Adipocyte (in vitro differentiated cells): ENCODE data around the gene TMEM132D.
"Not testable (repeated sequence)": the region's sequence is repeated elsewhere in the genome, so short reads cannot be mapped to it uniquely, and the experiment has no call there.

Experiments
- DNase-seq: peaks from one replicate; pipeline ENCODE4 v3.0.0-alpha.2; 2015; ENCODE audit warnings: low read depth
- H3K27me3 ChIP-seq: replicated peaks from 2 replicates; pipeline ENCODE4 v1.7.0; 2013; ENCODE audit warnings: mild to moderate bottlenecking, low read length, moderate library complexity; ENCODE audit not compliant: control insufficient read depth, insufficient read depth
- H3K36me3 ChIP-seq: 2 replicates; pipeline ENCODE4 v1.7.0; 2013; ENCODE audit warnings: low read length, mild to moderate bottlenecking, moderate library complexity; ENCODE audit not compliant: control insufficient read depth, insufficient read depth, severe bottlenecking
- H3K4me1 ChIP-seq: 2 replicates; pipeline ENCODE4 v1.7.0; 2013; ENCODE audit warnings: mild to moderate bottlenecking, low read length, moderate library complexity; ENCODE audit not compliant: control insufficient read depth, insufficient read depth
- H3K4me3 ChIP-seq: 2 replicates; pipeline ENCODE4 v1.7.0; 2013; ENCODE audit warnings: mild to moderate bottlenecking, low read length, moderate library complexity
- H3K9ac ChIP-seq: 2 replicates; pipeline ENCODE4 v1.7.0; 2013; ENCODE audit warnings: mild to moderate bottlenecking, low read length, moderate library complexity
- H3K9me3 ChIP-seq: 2 replicates; pipeline ENCODE4 v1.7.0; 2013; ENCODE audit warnings: mild to moderate bottlenecking, low read length, moderate library complexity; ENCODE audit not compliant: control insufficient read depth

TMEM132D gene

DNA sequence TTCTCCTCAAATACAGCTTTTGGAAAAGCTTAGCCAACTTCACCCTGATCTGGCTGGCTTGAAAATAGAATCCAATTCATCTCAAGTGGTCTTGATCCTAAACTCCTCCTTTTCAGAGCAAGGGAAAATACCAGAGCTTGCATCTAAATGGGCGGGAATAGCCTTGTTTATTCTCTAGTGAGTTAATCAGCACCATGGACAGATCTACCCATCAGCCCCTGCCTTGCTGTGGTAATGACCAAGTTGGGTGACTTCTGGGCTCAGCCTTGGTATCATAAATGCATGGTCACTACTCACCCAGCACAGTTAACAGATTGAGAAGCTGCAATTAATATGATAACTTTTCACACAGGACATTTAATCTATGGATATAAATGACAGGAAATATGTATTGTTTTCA is 853.9 kb downstream of the TMEM132D start:
- Histone ChIP-seq H3K27me3 (no peaks in the 10 kb centered on the region), H3K9me3 (peaks cover 6% of the 10 kb centered on the region), H3K9ac (no peak overlapping the region), H3K4me1 (no peaks in the 10 kb centered on the region), H3K4me3 (no peak overlapping the region), H3K36me3 (no peaks in the 10 kb centered on the region)
- DNase-seq, result peak; percentile 30

DNA sequence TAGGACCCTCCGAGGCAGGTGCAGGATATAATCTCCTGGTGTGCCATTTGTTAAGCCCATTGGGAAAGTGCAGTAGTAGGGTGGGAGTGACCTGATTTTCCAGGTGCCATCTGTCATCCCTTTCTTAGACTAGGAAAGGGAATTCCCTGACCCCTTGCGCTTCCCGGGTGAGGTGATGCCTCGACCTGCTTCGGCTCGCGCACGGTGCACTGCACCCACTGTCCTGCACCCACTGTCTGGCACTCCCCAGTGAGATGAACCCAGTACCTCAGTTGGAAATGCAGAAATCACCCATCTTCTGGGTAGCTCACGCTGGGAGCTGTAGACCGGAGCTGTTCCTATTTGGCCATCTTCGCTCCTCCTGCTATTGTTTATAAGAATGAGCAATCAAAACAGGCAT is 860.5 kb downstream of the TMEM132D start:
- H3K4me1 ChIP-seq, H3K4me3 ChIP-seq, H3K36me3 ChIP-seq, DNase-seq, H3K9me3 ChIP-seq, H3K9ac ChIP-seq, H3K27me3 ChIP-seq: not testable (repeated sequence)

DNA sequence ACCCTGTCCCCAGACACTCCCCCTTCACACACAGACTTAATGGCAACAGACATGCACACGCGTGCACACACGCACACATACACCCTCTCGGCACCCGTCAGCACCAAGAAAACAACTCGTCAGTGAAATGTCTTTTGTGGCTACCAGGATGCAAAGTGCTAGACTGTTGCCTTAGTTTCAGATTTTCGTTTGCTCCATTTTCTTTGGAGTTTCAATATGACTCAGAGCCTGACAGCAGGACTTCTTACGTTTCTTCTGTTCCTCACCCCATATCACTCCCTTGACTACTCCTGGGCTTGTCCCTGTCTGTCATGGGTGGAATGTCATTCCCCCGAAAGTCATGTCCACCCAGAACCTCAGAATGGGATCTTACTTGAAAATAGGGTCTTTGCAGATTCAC is 867.7 kb downstream of the TMEM132D start:
- Histone ChIP-seq H3K4me1 (no peaks in the 10 kb centered on the region), H3K9me3 (no peaks in the 10 kb centered on the region), H3K36me3 (no peaks in the 10 kb centered on the region), H3K4me3 (no peak overlapping the region), H3K27me3 (no peaks in the 10 kb centered on the region), H3K9ac (no peak overlapping the region)
- DNase-seq, result no peak

DNA sequence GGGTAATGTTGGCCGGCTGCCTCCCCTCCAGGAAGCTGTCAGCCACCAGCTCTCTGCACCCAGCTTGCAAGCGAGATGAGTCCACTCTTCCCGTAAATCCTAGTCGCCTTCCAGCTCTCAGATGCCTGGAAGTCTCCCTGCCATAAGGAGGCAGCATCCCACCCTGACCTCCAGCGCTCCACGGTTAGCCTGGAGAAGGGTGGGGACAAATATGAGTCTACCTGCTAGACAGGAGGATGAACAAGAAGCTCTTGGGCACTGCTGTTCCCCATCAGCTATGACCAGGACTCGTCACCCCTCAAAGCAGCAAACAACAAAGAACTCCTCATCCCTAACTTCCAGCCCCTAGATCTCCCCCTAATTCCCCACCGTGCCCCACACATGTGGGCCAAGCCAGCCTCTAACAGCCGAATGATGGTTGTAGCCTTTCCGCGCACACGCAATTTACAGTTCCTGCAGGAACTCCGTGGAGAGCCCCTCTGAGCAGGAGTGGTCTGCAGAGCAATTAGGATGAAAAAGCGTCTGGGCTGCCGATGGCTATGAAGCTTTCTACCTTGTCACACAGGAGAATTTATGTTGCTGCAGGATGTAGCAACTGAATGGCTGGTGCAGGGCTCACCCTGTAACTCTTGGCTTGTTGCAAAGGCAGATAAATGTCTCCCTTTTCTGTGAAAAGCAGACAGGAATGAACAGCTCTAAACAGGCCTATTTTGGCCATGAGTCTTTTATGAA is 869.1 kb downstream of the TMEM132D start:
- H3K9ac ChIP-seq, result no peak overlapping the region
- no peaks in the 10 kb centered on the region for H3K36me3 ChIP-seq
- H3K9me3 ChIP-seq, result no peaks in the 10 kb centered on the region
- no peak for DNase-seq
- H3K4me3 ChIP-seq, result no peak overlapping the region
- H3K4me1 ChIP-seq, result no peaks in the 10 kb centered on the region
- no peaks in the 10 kb centered on the region for H3K27me3 ChIP-seq

DNA sequence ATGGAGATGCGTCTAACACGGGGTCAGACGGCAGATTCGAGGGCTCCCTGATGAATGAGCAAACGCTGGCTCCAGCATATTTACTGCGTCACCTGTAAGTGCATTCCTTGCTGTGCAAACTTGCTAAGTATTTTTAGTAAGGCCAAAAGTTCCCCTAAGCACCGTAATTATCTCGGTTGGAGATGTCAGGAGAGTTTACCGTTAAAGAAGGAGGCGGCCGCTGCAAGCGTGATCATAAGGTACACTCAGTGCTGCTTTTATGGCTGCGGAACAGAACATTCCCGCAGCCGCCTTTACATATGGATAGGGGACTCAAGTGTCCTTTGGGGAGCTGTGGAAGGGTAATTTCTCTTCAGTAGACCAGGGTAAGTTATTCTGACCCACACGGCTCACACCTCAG is 875.0 kb downstream of the TMEM132D start:
- Histone ChIP-seq H3K9me3 (no peaks in the 10 kb centered on the region), H3K36me3 (no peaks in the 10 kb centered on the region), H3K27me3 (no peaks in the 10 kb centered on the region), H3K9ac (no peak overlapping the region), H3K4me3 (no peak overlapping the region), H3K4me1 (no peaks in the 10 kb centered on the region)
- no peak for DNase-seq

DNA sequence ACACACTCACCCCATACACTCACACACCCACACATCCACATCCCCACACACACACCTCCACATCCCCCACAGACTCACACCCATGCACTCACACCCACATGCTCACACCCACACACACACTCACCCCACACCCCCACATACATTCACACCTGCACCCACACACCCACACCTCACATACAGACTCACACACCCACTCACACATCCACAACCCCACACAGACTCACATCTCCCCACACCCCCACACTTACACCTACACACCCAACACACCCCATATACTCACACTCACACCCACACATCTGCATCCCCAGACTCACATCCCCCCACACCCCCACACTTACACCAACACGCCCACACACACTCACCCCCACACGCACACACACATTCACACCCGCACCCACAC is 878.8 kb downstream of the TMEM132D start:
- H3K36me3 ChIP-seq, result no peaks in the 10 kb centered on the region
- H3K9me3 ChIP-seq, result peaks cover 9% of the 10 kb centered on the region
- no peak for DNase-seq
- H3K27me3 ChIP-seq, result no peaks in the 10 kb centered on the region
- H3K4me3 ChIP-seq, result no peak overlapping the region
- H3K9ac ChIP-seq, result no peak overlapping the region
- H3K4me1 ChIP-seq, result no peaks in the 10 kb centered on the region
